Dermis microvascular lymphatic vessel endothelial cell (primary cell): ENCODE data around the gene RPUSD1. TPM values are rescaled to one million over a fixed set of nuclear protein-coding genes. Genes with fewer than 3 reads are reported as not detected.
"Not testable (repeated sequence)": the region's sequence is repeated elsewhere in the genome, so short reads cannot be mapped to it uniquely, and the experiment has no call there.

Experiments
- DNase-seq, 2 donors: peaks; one replicate each; pipeline versions ENCODE4 v3.0.0 to v3.0.0-alpha.2; 2010; ENCODE audit warnings: low read depth in 2 of 2
- total RNA-seq: library from RNA; depleted of rRNA; stranded (reverse); fragments of >200 nt; gene quantifications from 2 replicates; pipeline ENCODE4 v1.2.1, GENCODE V29; 2014

The RPUSD1 gene
- total RNA-seq, 1 donor from 2014 or later = 22.2 TPM

- DNase-seq = no peak
Measured at GRCh38 chr16:751152-752006, 36.8 kb downstream of the RPUSD1 start.

- DNase-seq = no peak
Measured at GRCh38 chr16:750485-750884, 37.7 kb downstream of the RPUSD1 start.

DNA sequence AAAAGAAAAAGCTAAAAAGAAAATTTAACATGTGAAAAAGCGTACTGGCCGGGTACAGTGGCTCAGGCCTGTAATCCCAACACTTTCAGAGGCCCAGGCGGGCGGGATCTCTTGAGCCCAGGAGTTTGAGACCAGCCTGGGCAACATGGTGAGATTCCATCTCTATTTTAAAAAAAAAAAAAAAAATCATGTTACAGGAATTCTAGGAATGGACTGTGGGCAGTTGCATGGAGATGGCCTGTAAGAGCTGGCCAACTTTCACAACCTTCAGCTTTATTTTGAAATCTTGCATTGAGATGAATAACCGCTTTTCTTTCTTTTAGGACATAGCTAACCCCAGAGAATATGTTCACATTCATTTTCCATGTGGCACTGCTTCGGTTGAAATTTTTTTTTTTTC lies 39.2 kb downstream of the RPUSD1 start:
- no peak for DNase-seq

GRCh38 chr16:747978-748746 lies 40.0 kb downstream of the RPUSD1 start:
- no peak for DNase-seq

GRCh38 chr16:746637-747036 lies 41.5 kb downstream of the RPUSD1 start:
- DNase-seq = no peak

GRCh38 chr16:745739-746138 lies 42.4 kb downstream of the RPUSD1 start:
- no peak for DNase-seq

- DNase-seq = no peak
Measured at GRCh38 chr16:743794-744500, 44.2 kb downstream of the RPUSD1 start.

DNA sequence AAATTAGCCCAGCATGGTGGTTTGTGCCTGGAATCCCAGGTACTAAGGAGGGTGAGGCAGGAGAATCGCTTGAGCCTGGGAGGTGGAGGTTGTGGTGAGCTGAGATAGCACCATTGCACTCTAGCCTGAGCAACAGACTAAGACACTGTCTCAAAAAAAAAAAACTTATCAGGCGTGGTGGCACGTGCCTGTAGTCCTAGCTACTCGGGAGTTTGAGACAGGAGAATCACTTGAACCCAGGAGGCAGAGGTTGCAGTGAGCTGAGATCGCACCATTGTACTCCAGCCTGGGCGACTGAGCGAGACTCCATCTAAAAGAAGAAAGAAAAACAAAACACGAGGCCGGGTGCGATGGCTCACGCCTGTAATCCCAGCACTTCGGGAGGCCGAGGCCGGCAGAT lies 45.3 kb downstream of the RPUSD1 start:
- not testable (repeated sequence) for DNase-seq

- no peak for DNase-seq
Measured at GRCh38 chr16:741986-742629, 46.1 kb downstream of the RPUSD1 start.

DNA sequence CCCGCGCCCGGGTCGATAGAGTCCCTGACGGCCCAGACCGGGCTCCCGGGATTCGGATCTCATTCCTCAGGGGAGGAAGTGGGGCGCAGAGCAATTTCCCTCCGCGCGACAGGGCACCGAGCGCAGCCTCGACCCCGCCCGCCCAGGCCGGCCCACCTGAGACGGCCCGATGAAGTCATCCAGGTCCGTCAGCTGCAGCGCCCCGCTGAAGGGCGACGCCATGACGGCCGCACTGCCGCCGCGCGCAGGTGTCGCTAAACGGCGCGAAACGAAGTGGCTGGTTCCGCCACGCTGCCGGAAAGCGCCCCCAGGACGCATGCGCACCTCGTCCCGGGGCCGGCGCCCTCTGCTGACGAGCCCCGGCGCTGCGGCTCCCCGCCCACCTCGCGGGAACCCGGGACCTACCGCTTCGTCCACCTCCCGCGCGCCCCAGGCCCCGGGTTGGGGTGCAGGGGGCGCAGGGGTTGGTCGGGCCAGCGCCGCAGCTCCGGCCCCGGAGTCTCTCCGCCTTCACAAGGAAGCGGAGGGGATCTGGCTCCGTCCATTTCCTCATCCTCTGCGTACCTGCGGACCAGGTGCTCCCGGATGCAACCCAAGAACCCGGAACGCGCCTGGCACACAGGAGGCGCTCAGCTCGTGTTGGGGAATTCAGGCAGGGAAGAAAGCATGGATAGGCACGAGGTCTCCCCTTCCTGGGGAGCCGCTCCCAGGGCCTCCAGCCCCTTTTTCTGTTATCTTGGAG lies 47.2 kb downstream of the RPUSD1 start, which contains the start of gene CIAO3:
Gene CIAO3, minus strand, starts transcription at position 234 of the 742 bp plus-strand sequence. Its CDS starts 12 bp downstream, at position 222.
- DNase-seq = peak; percentile 79 to 93

GRCh38 chr16:740459-740763 lies 47.8 kb downstream of the RPUSD1 start:
- no peak for DNase-seq

DNA sequence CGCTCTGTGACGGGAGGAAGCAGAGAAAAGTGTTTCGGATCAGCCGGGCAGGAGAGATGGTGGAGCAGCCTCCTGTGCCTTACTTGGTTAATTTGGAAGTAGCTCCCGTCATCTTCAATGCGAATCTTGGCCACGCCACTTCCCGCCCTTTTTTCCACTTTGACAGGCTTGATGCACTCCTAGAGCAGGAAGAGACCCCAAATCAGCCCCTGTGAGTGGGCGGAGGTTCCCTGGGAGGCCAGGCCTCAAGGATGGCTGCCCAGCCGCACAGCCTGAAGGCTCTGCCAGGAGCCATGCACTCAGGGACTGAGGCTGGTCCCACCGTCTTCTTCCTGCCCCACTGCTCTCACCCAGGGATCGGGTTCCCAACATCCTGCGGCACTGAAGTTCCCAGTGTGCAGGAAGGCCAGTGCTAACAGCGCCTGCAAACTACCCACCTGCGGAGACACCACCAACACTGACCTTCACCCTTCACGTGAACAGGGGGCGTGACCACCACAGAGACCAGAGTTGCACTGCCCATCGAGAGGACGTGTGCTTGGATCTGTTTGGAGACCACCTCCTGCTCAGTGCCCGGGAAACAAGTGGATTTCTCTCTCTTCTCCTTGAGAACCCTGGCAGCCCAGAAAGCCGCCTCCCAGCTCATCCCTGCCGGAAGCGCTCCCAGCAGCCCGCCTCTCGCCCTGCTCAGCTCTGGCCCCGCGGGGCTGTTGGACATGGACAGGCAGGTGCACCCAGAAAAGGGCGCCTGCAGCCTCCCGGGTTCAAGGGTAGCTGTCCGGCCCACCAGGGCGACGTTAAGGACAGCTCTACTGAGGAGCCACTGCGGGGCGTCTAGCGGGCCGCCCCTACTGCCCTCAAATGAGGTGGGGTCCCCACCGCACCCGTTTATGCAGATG lies 48.4 kb downstream of the RPUSD1 start:
- DNase-seq = no peak

DNA sequence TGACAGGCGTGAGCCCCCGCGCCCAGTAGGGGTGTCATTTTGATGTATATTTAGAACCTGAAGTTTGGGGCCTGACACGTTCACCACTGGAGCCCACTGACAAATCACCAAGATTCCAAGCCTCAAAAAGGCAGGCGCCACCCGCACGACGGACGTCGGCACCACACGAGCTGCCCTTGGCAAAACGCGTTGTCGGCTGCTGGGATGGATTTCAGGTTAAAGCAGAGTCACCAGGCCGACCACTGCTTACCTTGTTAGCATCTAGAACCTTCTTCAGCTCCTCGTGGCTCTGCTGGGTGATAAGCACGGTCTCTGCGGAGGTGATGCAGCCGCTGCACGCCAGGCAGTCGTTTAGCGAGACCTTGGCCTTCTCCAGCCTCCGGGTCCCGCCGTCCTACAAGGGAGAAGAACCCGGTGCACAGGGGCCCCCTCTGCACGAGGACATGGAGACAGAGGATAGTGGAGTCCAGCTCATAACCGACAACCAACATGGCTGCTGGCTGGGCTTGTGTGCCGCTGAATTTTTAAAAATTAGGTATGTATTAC lies 51.2 kb downstream of the RPUSD1 start:
- DNase-seq = no peak

DNA sequence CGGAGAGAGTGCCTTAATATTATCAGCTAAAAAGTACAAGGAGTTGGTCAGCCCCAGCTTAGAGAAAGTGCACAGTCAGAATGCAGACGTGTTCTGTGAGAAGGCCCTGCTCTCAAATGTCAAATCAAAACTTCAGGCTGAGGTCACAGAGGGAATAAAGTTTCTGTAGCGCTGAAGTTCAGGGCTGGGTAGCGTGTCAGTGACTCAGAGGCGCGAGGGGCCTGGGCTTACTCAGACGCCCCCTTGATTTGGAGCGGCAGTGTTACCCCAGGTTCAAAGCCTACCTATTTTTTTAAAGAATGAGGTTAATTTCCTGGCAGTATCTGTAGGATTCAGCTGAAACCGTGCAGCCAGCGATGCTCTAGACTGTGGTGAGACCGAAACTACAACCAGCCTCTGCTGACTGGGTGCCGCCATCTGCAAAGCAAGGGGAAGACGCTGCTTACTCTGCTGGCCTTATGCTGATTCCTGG lies 52.2 kb downstream of the RPUSD1 start:
- DNase-seq = no peak

GRCh38 chr16:734981-735881 lies 53.0 kb downstream of the RPUSD1 start:
- DNase-seq = no peak
